Heart left ventricle (tissue), 16 donors: Measurements from ENCODE around the gene RANBP3. TPM values are rescaled to one million over a fixed set of nuclear protein-coding genes. Genes with fewer than 3 reads are reported as not detected.

ENCODE experiments used
- ATAC-seq, 4 donors: fragments of 200-7000 bp; cut with Tn5 transposase; one replicate each; pipeline ENCODE4 v1.9.1; 2020 to 2022; ENCODE audit warnings: moderate library complexity in 4 of 4, mild to moderate bottlenecking in 3 of 4, moderate number of reproducible peaks in 1 of 4
- DNase-seq, 5 donors: peaks; one replicate each; pipeline ENCODE4 v3.0.0-alpha.2; 2020
- H3K27ac ChIP-seq, 12 donors: fragments of 200-600 bp; sonication (generic) in 4 of 12; one replicate each; pipeline versions ENCODE4 v1.5.0 to v1.8.0; 2016 to 2022; ENCODE audit warnings: mild to moderate bottlenecking in 2 of 12
- H3K27me3 ChIP-seq, 9 donors: fragments of 200-600 bp; sonication (generic) in 2 of 9; one replicate each; pipeline versions ENCODE4 v1.5.1 to v1.8.0; 2016 to 2022; ENCODE audit warnings: mild to moderate bottlenecking in 3 of 9
- H3K36me3 ChIP-seq, 9 donors: fragments of 200-600 bp; sonication (generic) in 2 of 9; one replicate each; pipeline versions ENCODE4 v1.5.0 to v1.8.0; 2018 to 2022; ENCODE audit warnings: mild to moderate bottlenecking in 2 of 9
- H3K4me1 ChIP-seq, 12 donors: fragments of 200-600 bp; sonication (generic) in 4 of 12; one replicate each; pipeline versions ENCODE4 v1.5.0 to v1.8.0; 2016 to 2022; ENCODE audit warnings: mild to moderate bottlenecking in 3 of 12
- H3K4me3 ChIP-seq, 12 donors: fragments of 200-600 bp; sonication (generic) in 4 of 12; one replicate each; pipeline versions ENCODE4 v1.5.0 to v1.8.0; 2017 to 2022; ENCODE audit warnings: mild to moderate bottlenecking in 9 of 12, moderate library complexity in 4 of 12
- H3K9me3 ChIP-seq, 12 donors: fragments of 200-600 bp; sonication (generic) in 4 of 12; one replicate each; pipeline versions ENCODE4 v1.5.0 to v1.8.0; 2016 to 2022; ENCODE audit warnings: mild to moderate bottlenecking in 1 of 12
- CTCF ChIP-seq, 12 donors: fragments of 200-600 bp; sonication (generic) in 4 of 12; IDR thresholded peaks; one replicate each; pipeline versions ENCODE4 v1.5.0 to v1.8.0; 2018 to 2022; ENCODE audit warnings: antibody characterized with exemption in 12 of 12, mild to moderate bottlenecking in 5 of 12
- POLR2A ChIP-seq, 2 donors: fragments of 450-650 bp; IDR thresholded peaks; one replicate each; pipeline ENCODE4 v1.6.1; 2017; ENCODE audit warnings: antibody characterized with exemption in 2 of 2, mild to moderate bottlenecking in 2 of 2, moderate library complexity in 2 of 2
- WGBS, 4 donors: extraction: QIAGEN DNeasy Blood & Tissue Kit in 2 of 4; methylation state at CpG; one replicate each; pipeline versions ENCODE4 v1.1.5 to v1.1.7; 2013 to 2018; 5-methylcytosine and 5-hydroxymethylcytosine counted together
- intact Hi-C, 10 donors: fragments of 100-400 bp; cut with DNase I; formaldehyde crosslinking; loops; one replicate each; pipeline versions ENCODE4 v1.11.1 to v1.14.2; 2022
- polyA plus RNA-seq, 2 donors: library from polyadenylated mRNA; stranded (reverse); fragments of 200-250 nt; gene quantifications; one replicate each; pipeline ENCODE4 v1.2.3, GENCODE V29; 2013
- total RNA-seq, 9 donors: library from RNA; depleted of rRNA in 2 of 9; stranded (reverse); fragments of >200 nt in 2 of 9; fragmentation: NEBNext Ultra II Directional in 3 of 9; extraction: Animal tissue kit (Norgen Biotek cat#: 25700) in 3 of 9; gene quantifications; one replicate each; pipeline versions ENCODE4 v1.1.0 to v1.2.4, GENCODE V29; 2016 to 2023
- donor health status: ischemic (EF 13 %, LVEDD 7.1; RV severe dilation, severe dysfunction).
- donor health status: healthy with polysubstance abuse.
- donor health status: DM: no; HTN: yes; CAD: no.
- donor health status: DM: no; HTN: no; CAD: no.
- donor health status: ischemic (EF 25% LVEDD 6.9; RV normal size, moderate dysfunction).
- donor health status: ischemic (EF 25% LVEDD 5.7; RV mildly dilated, moderate dysfunction).
- donor health status: healthy.
- donor health status: DM: yes; HTN: yes; CAD: no.
- donor health status: ischemic (EF 35%, LVEDD 5.7; RV mildly dilated, moderate dysfunction).
- donor health status: nonischemic (EF 11% LVEDD 7.7; RV severe dilation, severe dysfunction).
- donor health status: DM: yes; HTN: yes; CAD: no.
- donor health status: PGD.
- donor health status: ischemic (EF 29% LVEDD 5.4; RV normal size, mild dysfunction).
- donor health status: nonischemic (EF 23%, LVEDD 6.1; RV moderate dilation, normal function).

Gene RANBP3
- total and polyA plus RNA-seq, 11 donors: 29.4 to 80.7 (median 58.0) TPM

DNA sequence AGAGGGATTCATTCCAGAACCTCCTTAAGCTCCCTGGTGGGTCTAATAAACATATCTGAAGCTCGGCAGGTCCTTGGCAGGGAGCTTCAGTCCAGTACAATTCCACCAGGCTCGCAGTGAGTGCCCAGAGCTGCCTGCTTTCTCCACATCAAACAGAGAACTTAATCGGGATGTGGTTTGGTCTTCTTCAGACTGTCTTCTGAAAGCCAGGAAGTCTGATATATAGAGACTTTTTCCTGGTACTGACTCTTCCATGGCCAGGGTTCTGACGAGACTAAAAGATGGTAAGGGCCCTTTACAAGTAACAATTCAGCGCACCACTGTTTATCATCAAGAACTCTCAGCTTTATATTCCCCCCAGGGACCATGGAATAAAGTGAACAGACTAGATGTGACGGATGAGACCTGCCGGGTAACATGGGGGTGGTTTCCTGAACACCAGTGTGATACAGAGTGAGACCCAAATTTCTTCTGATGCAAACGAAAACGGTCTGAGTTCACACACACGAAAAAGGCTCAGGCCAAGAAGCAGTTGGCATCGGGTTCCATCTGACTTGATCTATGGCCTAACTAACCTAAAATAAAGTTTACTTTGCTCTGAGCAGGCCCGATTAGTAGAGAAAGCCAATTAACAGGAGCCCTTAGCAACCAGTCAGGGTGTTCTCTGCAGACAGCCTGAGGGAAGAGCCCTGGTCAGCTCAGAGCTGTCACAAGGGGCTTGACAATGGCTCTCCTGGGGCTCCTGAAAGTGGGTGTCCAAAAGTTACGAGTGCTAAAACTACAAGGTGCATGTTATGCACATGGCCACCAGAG is 29.0 kb downstream of the RANBP3 start:
- H3K4me1 ChIP-seq: peaks cover 30 to 84% (median 76%) of the 10 kb centered on the region in 12 donors
- 56 to 68% (median 64%) methylated on average over 12 to 13 of the region's 13 CpGs for WGBS, 4 donors
- ATAC-seq (peak in 1 of 4 donors; percentile 14), DNase-seq (no peak)
- H3K36me3 ChIP-seq: peaks cover 0 to 11% (median 0%) of the 10 kb centered on the region in 9 donors
- no peak overlapping the region for H3K4me3 ChIP-seq
- TF ChIP-seq CTCF (IDR thresholded peaks at IDR 0.05) (no peak), POLR2A (IDR thresholded peaks at IDR 0.05) (no peak)
- H3K9me3 ChIP-seq: no peaks in the 10 kb centered on the region
- H3K27me3 ChIP-seq: no peaks in the 10 kb centered on the region
- intact Hi-C loops: no loop called here
- H3K27ac ChIP-seq: peak overlapping the region in 10 of 12 donors; percentile 5 to 89 (median 36)

DNA sequence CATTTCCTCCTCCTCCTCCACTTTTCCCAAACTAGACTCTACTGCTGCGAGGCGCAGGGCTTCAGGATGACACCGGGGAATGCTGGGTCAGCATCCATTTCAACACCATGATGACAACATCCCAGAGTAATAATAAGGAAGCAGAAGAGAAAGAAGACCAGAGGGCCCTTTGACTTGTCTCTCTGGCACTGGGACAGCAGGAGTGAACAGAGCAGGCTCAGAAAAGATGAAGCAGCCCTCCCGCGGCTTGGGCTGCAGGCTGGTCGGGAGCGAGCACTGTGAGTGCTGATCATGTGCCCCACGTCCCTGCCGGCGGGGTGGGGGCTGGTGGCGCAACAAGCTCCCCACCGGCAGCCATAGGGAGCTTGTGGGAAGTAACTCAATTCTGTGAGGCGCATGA is 30.5 kb downstream of the RANBP3 start:
- no peaks in the 10 kb centered on the region for H3K27me3 ChIP-seq
- intact Hi-C loops: no loop called here
- ATAC-seq (peak in 3 of 4 donors; percentile 42 to 56 (median 46)), DNase-seq (peak; percentile 60 to 82 (median 67))
- WGBS, 4 donors: 38 to 66% (median 52%) methylated on average over 7 to 13 of the region's 13 CpGs
- peak overlapping the region in 6 of 12 donors; percentile 2 to 38 (median 11) for H3K4me3 ChIP-seq
- peak overlapping the region in 11 of 12 donors; percentile 12 to 89 (median 48) for H3K27ac ChIP-seq
- peaks cover 0 to 12% (median 0%) of the 10 kb centered on the region in 9 donors for H3K36me3 ChIP-seq
- H3K9me3 ChIP-seq: no peaks in the 10 kb centered on the region
- TF ChIP-seq POLR2A (IDR thresholded peaks at IDR 0.05) (no peak), CTCF (IDR thresholded peaks at IDR 0.05) (no peak)
- peaks cover 22 to 77% (median 65%) of the 10 kb centered on the region in 12 donors for H3K4me1 ChIP-seq

DNA sequence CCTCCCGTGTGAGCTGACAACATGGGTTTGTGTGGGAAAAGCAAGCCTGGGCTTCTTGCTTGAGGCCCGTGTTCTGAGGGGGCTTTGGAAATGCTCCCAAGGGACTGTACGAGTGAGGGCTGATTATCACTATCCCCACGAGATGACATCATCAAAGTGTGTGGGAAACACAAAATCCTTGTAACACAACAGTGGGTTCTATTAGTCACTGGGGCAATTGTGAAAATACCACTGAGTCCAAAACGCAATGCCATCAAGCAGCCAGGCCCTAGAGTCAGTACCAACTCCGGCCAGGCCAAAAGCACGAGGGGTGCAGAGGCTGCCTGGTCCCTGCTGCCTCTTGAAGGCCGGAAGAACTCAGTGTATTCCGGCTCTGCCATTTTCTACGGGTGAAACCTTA is 34.3 kb downstream of the RANBP3 start:
- H3K27me3 ChIP-seq: no peaks in the 10 kb centered on the region
- no peak for ATAC-seq
- H3K4me1 ChIP-seq: peaks cover 0 to 58% (median 32%) of the 10 kb centered on the region in 12 donors
- H3K27ac ChIP-seq: peak overlapping the region in 2 of 12 donors; percentile 5 to 68
- intact Hi-C loops: no loop called here
- no peak overlapping the region for H3K4me3 ChIP-seq
- DNase-seq: no peak
- 64 to 80% (median 70%) methylated on average over 9 to 10 of the region's 10 CpGs for WGBS, 4 donors
- peaks cover 0 to 35% (median 25%) of the 10 kb centered on the region in 9 donors for H3K36me3 ChIP-seq
- TF ChIP-seq CTCF (IDR thresholded peaks at IDR 0.05): no peak
- TF ChIP-seq POLR2A (IDR thresholded peaks at IDR 0.05): no peak
- H3K9me3 ChIP-seq: no peaks in the 10 kb centered on the region

DNA sequence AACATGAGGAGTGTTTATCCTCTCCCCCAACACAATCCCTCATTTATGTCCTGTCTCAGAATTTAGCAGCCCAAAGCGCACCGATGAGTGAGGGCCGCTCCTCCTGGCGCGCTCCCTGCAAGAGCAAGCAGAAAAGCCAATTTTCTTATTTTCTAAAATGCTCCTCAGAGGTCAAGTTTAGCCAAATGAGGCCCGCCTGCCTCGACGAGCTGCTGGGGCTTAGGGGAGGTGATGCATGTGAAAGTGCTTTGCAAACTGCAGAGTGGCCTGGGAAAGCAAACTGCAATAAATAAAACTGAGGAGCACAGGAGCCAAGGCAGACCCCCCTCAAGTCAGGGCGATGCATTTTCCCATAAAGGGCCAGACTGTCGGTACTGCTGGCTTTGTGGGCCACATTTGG is 34.9 kb downstream of the RANBP3 start:
- DNase-seq (no peak), ATAC-seq (no peak)
- H3K27ac ChIP-seq: peak overlapping the region in 2 of 12 donors; percentile 5 to 68
- intact Hi-C loops: no loop called here
- peaks cover 0 to 53% (median 26%) of the 10 kb centered on the region in 12 donors for H3K4me1 ChIP-seq
- H3K27me3 ChIP-seq: no peaks in the 10 kb centered on the region
- 84 to 90% (median 85%) methylated on average over 10 of the region's 10 CpGs for WGBS, 4 donors
- H3K9me3 ChIP-seq: no peaks in the 10 kb centered on the region
- H3K36me3 ChIP-seq: peaks cover 0 to 35% (median 28%) of the 10 kb centered on the region in 9 donors
- TF ChIP-seq POLR2A (IDR thresholded peaks at IDR 0.05): no peak
- no peak for TF ChIP-seq CTCF (IDR thresholded peaks at IDR 0.05)
- no peak overlapping the region for H3K4me3 ChIP-seq
